Uterus (tissue), 4 donors: Measurements from ENCODE around the gene MAP3K14. TPM values are rescaled to one million over a fixed set of nuclear protein-coding genes. Genes with fewer than 3 reads are reported as not detected.

ENCODE experiments used
- DNase-seq, 2 donors: peaks; one replicate each; pipeline ENCODE4 v3.0.0-alpha.2; 2019 to 2020
- H3K27ac ChIP-seq, 2 donors: fragments of 200-600 bp; sonication (generic); 1 replicate in 1 of 2; 2 replicates in 1 of 2; pipeline ENCODE4 v1.5.1; 2016 to 2018
- H3K27me3 ChIP-seq, 2 donors: fragments of 200-600 bp; sonication (generic); one replicate each; pipeline ENCODE4 v1.5.1; 2018 to 2019; ENCODE audit warnings: control low read depth in 1 of 2
- H3K36me3 ChIP-seq, 2 donors: fragments of 200-600 bp; sonication (generic); one replicate each; pipeline ENCODE4 v1.5.1; 2019; ENCODE audit warnings: control low read depth in 1 of 2
- H3K4me1 ChIP-seq, 2 donors: fragments of 200-600 bp; sonication (generic); one replicate each; pipeline ENCODE4 v1.5.1; 2018 to 2019; ENCODE audit warnings: control low read depth in 1 of 2
- H3K4me3 ChIP-seq, 2 donors: fragments of 200-600 bp; sonication (generic); 1 replicate in 1 of 2; 2 replicates in 1 of 2; pipeline ENCODE4 v1.5.1; 2018 to 2019; ENCODE audit warnings: mild to moderate bottlenecking in 1 of 2
- H3K9me3 ChIP-seq, 2 donors: fragments of 200-600 bp; sonication (generic); one replicate each; pipeline ENCODE4 v1.5.1; 2019; ENCODE audit warnings: control low read depth in 1 of 2
- CTCF ChIP-seq, 4 experiments: fragments of 200-600 bp in 2 of 4; fragments of 450-650 bp in 2 of 4; sonication (generic) in 2 of 4; IDR thresholded peaks; one replicate each; pipeline ENCODE4 v1.5.1; 2016 to 2019; ENCODE audit warnings: antibody characterized with exemption in 4 of 4, mild to moderate bottlenecking in 2 of 4, moderate library complexity in 1 of 4
- POLR2A ChIP-seq, 2 donors: fragments of 450-650 bp; IDR thresholded peaks; one replicate each; pipeline ENCODE4 v1.6.1; 2016; ENCODE audit warnings: antibody characterized with exemption in 2 of 2, mild to moderate bottlenecking in 1 of 2, moderate library complexity in 1 of 2
- intact Hi-C: fragments of 100-400 bp; cut with DNase I; formaldehyde crosslinking; loops from one replicate; pipeline ENCODE4 v1.15.1; 2023; ENCODE audit warnings: low total_unique reads
- total RNA-seq, 4 donors: library from RNA; depleted of rRNA in 3 of 4; stranded (reverse); fragments of >200 nt in 3 of 4; gene quantifications; one replicate each; pipeline versions ENCODE4 v1.1.0 to v1.2.4, GENCODE V29; 2014 to 2023
- donor health status: DM: yes; HTN: yes; CAD: no.

MAP3K14 gene
- 10 to 100 TPM in 1 of 4 donors, 1 to 10 TPM in 3; 1.0 to 22.1 (median 4.9) TPM for total RNA-seq

GRCh38 chr17:45316434-45317110 is at the start of gene MAP3K14:
Gene MAP3K14 (minus strand): TSS chr17:45317020. CDS start chr17:45290745, 26,275 bp downstream.
- Histone ChIP-seq H3K4me3 (peak within 1 kb of the TSS; percentile 63 to 86), H3K4me1 (peaks cover 13 to 17% of the 10 kb centered on the region in 2 donors), H3K36me3 (no peaks in the 10 kb centered on the region), H3K27ac (peak within 1 kb of the TSS; percentile 95 to 98), H3K9me3 (no peaks in the 10 kb centered on the region), H3K27me3 (no peaks in the 10 kb centered on the region)
- intact Hi-C loops = no loop called here
- peak; percentile 68 to 72 for DNase-seq
- TF ChIP-seq CTCF (IDR thresholded peaks at IDR 0.05) = peak in 3 of 4 experiments; percentile 3 to 41 (median 9)
- TF ChIP-seq POLR2A (IDR thresholded peaks at IDR 0.05) = peak; percentile 96 to 99

GRCh38 chr17:45366049-45366448 is 49.2 kb upstream of the MAP3K14 start:
- DNase-seq = no peak
- no peaks in the 10 kb centered on the region for H3K4me1 ChIP-seq
- no peak for TF ChIP-seq POLR2A (IDR thresholded peaks at IDR 0.05)
- no peak for TF ChIP-seq CTCF (IDR thresholded peaks at IDR 0.05)
- H3K36me3 ChIP-seq = no peaks in the 10 kb centered on the region
- H3K4me3 ChIP-seq = no peak overlapping the region
- intact Hi-C loops = no loop called here
- no peaks in the 10 kb centered on the region for H3K27me3 ChIP-seq
- H3K9me3 ChIP-seq = no peaks in the 10 kb centered on the region
- no peak overlapping the region for H3K27ac ChIP-seq

GRCh38 chr17:45364531-45365390 is 47.9 kb upstream of the MAP3K14 start:
- H3K27ac ChIP-seq = no peak overlapping the region
- no peaks in the 10 kb centered on the region for H3K27me3 ChIP-seq
- TF ChIP-seq CTCF (IDR thresholded peaks at IDR 0.05) (no peak), POLR2A (IDR thresholded peaks at IDR 0.05) (no peak)
- H3K4me3 ChIP-seq = no peak overlapping the region
- no peaks in the 10 kb centered on the region for H3K4me1 ChIP-seq
- no peak for DNase-seq
- H3K36me3 ChIP-seq = no peaks in the 10 kb centered on the region
- H3K9me3 ChIP-seq = no peaks in the 10 kb centered on the region
- intact Hi-C loops = no loop called here

- H3K9me3 ChIP-seq = no peaks in the 10 kb centered on the region
- DNase-seq = no peak
Measured at GRCh38 chr17:45363498-45363897, 46.7 kb upstream of the MAP3K14 start.

More at GRCh38 chr17:45363498-45363897, 46.7 kb upstream of the MAP3K14 start:
- intact Hi-C loops = no loop called here
- Histone ChIP-seq H3K4me3 (no peak overlapping the region), H3K27me3 (no peaks in the 10 kb centered on the region), H3K36me3 (no peaks in the 10 kb centered on the region), H3K4me1 (no peaks in the 10 kb centered on the region), H3K27ac (no peak overlapping the region)
- no peak for TF ChIP-seq CTCF (IDR thresholded peaks at IDR 0.05)
- no peak for TF ChIP-seq POLR2A (IDR thresholded peaks at IDR 0.05)
